ENCODE results near the gene ARHGAP42. TPM values are rescaled to one million over a fixed set of nuclear protein-coding genes. Genes with fewer than 3 reads are reported as not detected.

Gene ARHGAP42
- total RNA-seq, 1 experiment from 2014 or later = 39.1 TPM

DNA sequence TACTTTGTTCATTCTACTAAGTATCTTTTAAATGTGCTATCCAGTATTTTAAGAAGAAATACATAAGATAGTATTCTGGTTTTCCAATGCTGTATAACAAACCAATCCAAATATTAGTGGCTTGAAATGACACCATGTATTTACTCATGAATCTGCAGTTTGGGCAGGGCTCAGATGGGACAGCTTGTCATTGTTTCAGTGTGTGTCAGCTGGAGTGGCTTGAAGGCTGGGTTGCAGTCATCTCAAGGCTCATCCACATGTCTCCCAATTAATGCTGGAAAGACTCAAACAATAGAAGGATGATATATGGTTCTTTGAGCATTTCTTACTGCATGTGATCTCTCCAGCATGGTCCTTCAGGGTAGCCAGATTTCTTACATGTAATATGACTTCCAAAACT lies 146.2 kb downstream of the ARHGAP42 start:
- H3K27ac ChIP-seq (ENCODE audit: insufficient read length, low read depth, low read length) = no peak overlapping the region
- no peak overlapping the region for H2AK5ac ChIP-seq (ENCODE audit: insufficient read length, low read length)
- no peak overlapping the region for H3K4ac ChIP-seq (ENCODE audit: low read depth, low read length)
- no peak overlapping the region for H3K9ac ChIP-seq (ENCODE audit: extremely low read depth, insufficient read length, low read length)
- H2BK20ac ChIP-seq (ENCODE audit: low read depth, low read length, poor library complexity, severe bottlenecking) = no peak overlapping the region
- H3K14ac ChIP-seq (ENCODE audit: insufficient read depth, low read length) = no peak overlapping the region
- no peak overlapping the region for H3K56ac ChIP-seq (ENCODE audit: insufficient read length, low read depth, low read length)
- no peak overlapping the region for H3K23ac ChIP-seq (ENCODE audit: insufficient read length, low read depth, low read length)
- H3K79me2 ChIP-seq (ENCODE audit: insufficient read depth, low read length) = no peaks in the 10 kb centered on the region; the same call in 1 of the 2 replicates
- no peaks in the 10 kb centered on the region for H3K27me3 ChIP-seq (ENCODE audit: insufficient read depth, low read length)
- TF ChIP-seq CTCF (conservative IDR thresholded peaks at IDR 0.05) = no peak
- Mint-ChIP-seq H3K27me3 (ENCODE audit: low read depth) (no peaks in the 10 kb centered on the region), H3K36me3 (ENCODE audit: insufficient read depth in 1 of 3, low read depth in 3 of 3) (no peaks in the 10 kb centered on the region), H3K27ac (no peak overlapping the region; a peak in 1 of 7 replicates), H3K9me3 (no peaks in the 10 kb centered on the region), H3K4me3 (no peak overlapping the region), H3K4me1 (peaks cover 53 to 58% of the 10 kb centered on the region in 2 experiments)
- H3K79me1 ChIP-seq (ENCODE audit: insufficient read depth, low read depth, low read length, poor library complexity, severe bottlenecking) = no peaks in the 10 kb centered on the region
- H4K20me1 ChIP-seq (ENCODE audit: control insufficient read depth, insufficient read depth, insufficient read length) = no peaks in the 10 kb centered on the region
- no peak for DNase-seq
- no peaks in the 10 kb centered on the region for H3K23me2 ChIP-seq (ENCODE audit: insufficient read length, low read depth, low read length, poor library complexity, severe bottlenecking)
- peaks cover 8% of the 10 kb centered on the region; the same call in 1 of the 2 replicates for H3K4me1 ChIP-seq (ENCODE audit: insufficient read depth, low read length)
- no peak overlapping the region for H3K18ac ChIP-seq (ENCODE audit: insufficient read length, low read depth, low read length)
- no peaks in the 10 kb centered on the region for H3K9me3 ChIP-seq (ENCODE audit: control insufficient read depth, low read depth, low read length)
- no peak overlapping the region for H2BK5ac ChIP-seq (ENCODE audit: insufficient read length, low read length)
- no peak overlapping the region for H2BK12ac ChIP-seq (ENCODE audit: insufficient read length, low read depth, low read length)
- no peak overlapping the region for H4K5ac ChIP-seq (ENCODE audit: insufficient read length, low read depth, low read length)
- no peak overlapping the region for H4K8ac ChIP-seq (replicated peaks; ENCODE audit: insufficient read length, low read depth, low read length)
- H3T11ph ChIP-seq (ENCODE audit: low read length) = no peak overlapping the region
- H3K4me2 ChIP-seq (ENCODE audit: insufficient read depth, insufficient read length, low read length) = no peak overlapping the region
- H2BK120ac ChIP-seq (ENCODE audit: low read depth, low read length, poor library complexity, severe bottlenecking) = no peak overlapping the region
- no peak overlapping the region for H4K91ac ChIP-seq (ENCODE audit: insufficient read length, low read depth, low read length)
- no peak overlapping the region for H2AFZ ChIP-seq (ENCODE audit: low read length)
- no peak overlapping the region for H2BK15ac ChIP-seq (ENCODE audit: low read depth, low read length)

Data from H9 (cell line).